Skeletal muscle satellite cell (primary cell): ENCODE results near the gene PRKCE.

ENCODE experiments used
- H3K27me3 ChIP-seq: 2 replicates; pipeline ENCODE4 v1.7.0; 2013; ENCODE audit warnings: low read length; ENCODE audit not compliant: control insufficient read depth, insufficient read depth
- H3K36me3 ChIP-seq: 2 replicates; pipeline ENCODE4 v1.7.0; 2013; ENCODE audit warnings: mild to moderate bottlenecking, control low read depth, low read length; ENCODE audit not compliant: insufficient read depth
- H3K4me1 ChIP-seq: 2 replicates; pipeline ENCODE4 v1.7.0; 2013; ENCODE audit warnings: low read length; ENCODE audit not compliant: control insufficient read depth, insufficient read depth
- H3K4me2 ChIP-seq: 2 replicates; pipeline ENCODE4 v1.7.0; 2013; ENCODE audit warnings: mild to moderate bottlenecking, low read length
- H3K4me3 ChIP-seq: 2 replicates; pipeline ENCODE4 v1.7.0; 2013; ENCODE audit warnings: low read length
- H3K9ac ChIP-seq: 2 replicates; pipeline ENCODE4 v1.7.0; 2013; ENCODE audit warnings: mild to moderate bottlenecking, low read depth, low read length, moderate library complexity
- H3K9me3 ChIP-seq: replicated peaks from 2 replicates; pipeline ENCODE4 v1.7.0; 2013; ENCODE audit warnings: mild to moderate bottlenecking, control low read depth, low read length

PRKCE gene

DNA sequence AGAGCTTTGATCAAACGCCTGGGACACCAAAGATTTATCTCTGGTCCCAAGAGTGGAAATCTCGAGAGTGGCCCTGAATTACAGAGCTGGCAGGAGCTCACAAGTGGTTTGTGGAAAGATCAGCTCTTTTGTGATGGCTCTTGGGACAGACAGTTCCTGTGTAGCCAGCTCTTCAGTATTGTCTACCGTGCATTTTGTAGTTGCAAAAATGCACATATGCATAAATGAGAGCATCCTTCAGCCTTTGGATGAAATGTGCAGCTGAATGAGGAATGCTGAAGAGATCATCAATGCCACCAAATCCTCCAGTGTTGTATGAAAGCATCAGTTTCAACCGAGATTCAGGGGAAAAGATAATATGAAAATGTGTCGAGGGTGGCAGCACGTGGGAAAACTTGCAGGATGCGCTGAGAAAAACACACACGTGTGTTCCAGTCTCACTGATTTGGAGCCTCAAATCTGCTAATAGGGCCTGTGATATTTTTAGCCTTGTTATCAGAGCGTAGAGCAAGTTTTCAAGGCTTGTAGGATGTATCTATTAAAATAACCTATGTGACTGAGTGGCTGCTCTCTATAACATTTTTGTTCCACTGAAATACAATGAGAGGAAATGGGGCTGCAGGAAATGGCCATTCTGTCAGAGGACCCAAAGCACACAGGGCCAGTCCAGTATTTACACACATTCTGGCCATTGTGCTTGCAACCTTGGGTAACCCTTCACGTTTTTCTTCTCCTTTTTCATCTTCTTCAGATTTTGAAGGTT lies 138.7 kb downstream of the PRKCE start:
- H3K4me1 ChIP-seq, result no peaks in the 10 kb centered on the region
- no peak overlapping the region for H3K4me3 ChIP-seq

GRCh38 chr2:45793305-45793962 lies 142.0 kb downstream of the PRKCE start:
- Histone ChIP-seq H3K4me2 (no peak overlapping the region), H3K9me3 (no peaks in the 10 kb centered on the region), H3K4me3 (no peak overlapping the region), H3K27me3 (no peaks in the 10 kb centered on the region), H3K36me3 (no peaks in the 10 kb centered on the region), H3K4me1 (no peaks in the 10 kb centered on the region), H3K9ac (no peak overlapping the region)

More for the DNA sequence above, 138.7 kb downstream of the PRKCE start:
- Histone ChIP-seq H3K9me3 (no peaks in the 10 kb centered on the region), H3K36me3 (no peaks in the 10 kb centered on the region), H3K27me3 (no peaks in the 10 kb centered on the region), H3K9ac (no peak overlapping the region), H3K4me2 (no peak overlapping the region)

- no peak overlapping the region for H3K4me3 ChIP-seq
- H3K36me3 ChIP-seq, result no peaks in the 10 kb centered on the region
Observed at GRCh38 chr2:45794134-45794617, 142.7 kb downstream of the PRKCE start.

GRCh38 chr2:45796500-45796899 lies 145.0 kb downstream of the PRKCE start:
- Histone ChIP-seq H3K9ac (no peak overlapping the region), H3K4me1 (no peaks in the 10 kb centered on the region), H3K4me2 (no peak overlapping the region), H3K9me3 (no peaks in the 10 kb centered on the region), H3K27me3 (no peaks in the 10 kb centered on the region), H3K36me3 (no peaks in the 10 kb centered on the region), H3K4me3 (no peak overlapping the region)

More at GRCh38 chr2:45794134-45794617, 142.7 kb downstream of the PRKCE start:
- H3K27me3 ChIP-seq, result no peaks in the 10 kb centered on the region
- H3K9me3 ChIP-seq, result no peaks in the 10 kb centered on the region
- H3K9ac ChIP-seq, result no peak overlapping the region
- H3K4me2 ChIP-seq, result no peak overlapping the region
- H3K4me1 ChIP-seq, result no peaks in the 10 kb centered on the region

- Histone ChIP-seq H3K36me3 (no peaks in the 10 kb centered on the region), H3K4me3 (no peak overlapping the region), H3K4me2 (no peak overlapping the region), H3K9me3 (no peaks in the 10 kb centered on the region), H3K27me3 (no peaks in the 10 kb centered on the region), H3K4me1 (no peaks in the 10 kb centered on the region), H3K9ac (no peak overlapping the region)
Observed at GRCh38 chr2:45797451-45798230, 146.2 kb downstream of the PRKCE start.

GRCh38 chr2:45799679-45800381 lies 148.4 kb downstream of the PRKCE start:
- Histone ChIP-seq H3K9me3 (no peaks in the 10 kb centered on the region), H3K9ac (no peak overlapping the region), H3K27me3 (no peaks in the 10 kb centered on the region), H3K4me1 (no peaks in the 10 kb centered on the region), H3K4me3 (no peak overlapping the region), H3K36me3 (no peaks in the 10 kb centered on the region), H3K4me2 (no peak overlapping the region)

- H3K9me3 ChIP-seq, result no peaks in the 10 kb centered on the region
- H3K4me2 ChIP-seq, result no peak overlapping the region
- H3K4me3 ChIP-seq, result no peak overlapping the region
- H3K27me3 ChIP-seq, result no peaks in the 10 kb centered on the region
- H3K9ac ChIP-seq, result no peak overlapping the region
- H3K4me1 ChIP-seq, result no peaks in the 10 kb centered on the region
- H3K36me3 ChIP-seq, result no peaks in the 10 kb centered on the region
Observed at GRCh38 chr2:45802499-45803138, 151.1 kb downstream of the PRKCE start.

- Histone ChIP-seq H3K4me2 (no peak overlapping the region), H3K4me1 (no peaks in the 10 kb centered on the region), H3K27me3 (no peaks in the 10 kb centered on the region), H3K36me3 (no peaks in the 10 kb centered on the region), H3K9me3 (no peaks in the 10 kb centered on the region), H3K4me3 (no peak overlapping the region), H3K9ac (no peak overlapping the region)
Observed at GRCh38 chr2:45804987-45805755, 153.7 kb downstream of the PRKCE start.

- no peak overlapping the region for H3K4me2 ChIP-seq
- H3K9ac ChIP-seq, result no peak overlapping the region
- H3K4me3 ChIP-seq, result no peak overlapping the region
- no peaks in the 10 kb centered on the region for H3K36me3 ChIP-seq
- no peaks in the 10 kb centered on the region for H3K27me3 ChIP-seq
- no peaks in the 10 kb centered on the region for H3K4me1 ChIP-seq
- no peaks in the 10 kb centered on the region for H3K9me3 ChIP-seq
Observed at GRCh38 chr2:45806563-45807358, 155.3 kb downstream of the PRKCE start.
